T-helper 2 cell (primary cell): ENCODE measurements around the gene KRT76.

Experiments used
- DNase-seq, 5 experiments: peaks; one replicate each; pipeline versions ENCODE4 v3.0.0 to v3.0.0-alpha.2; 2012 to 2022

KRT76 gene

GRCh38 chr12:52813203-52813819, 36.2 kb upstream of the KRT76 start:
- DNase-seq, result no peak

GRCh38 chr12:52812749-52813148, 35.6 kb upstream of the KRT76 start:
- no peak for DNase-seq

- DNase-seq, result no peak
These were observed 34.9 kb upstream of the KRT76 start for GRCh38 chr12:52812073-52812400.

- no peak for DNase-seq
These were observed 34.3 kb upstream of the KRT76 start for GRCh38 chr12:52811191-52812072.

GRCh38 chr12:52810554-52810953, 33.4 kb upstream of the KRT76 start:
- DNase-seq, result no peak

GRCh38 chr12:52809166-52809565, 32.0 kb upstream of the KRT76 start:
- DNase-seq, result no peak

- DNase-seq, result no peak
These were observed 31.5 kb upstream of the KRT76 start for GRCh38 chr12:52808573-52809160.

GRCh38 chr12:52807544-52808470, 30.7 kb upstream of the KRT76 start:
- DNase-seq, result no peak

- no peak for DNase-seq
These were observed 29.8 kb upstream of the KRT76 start for GRCh38 chr12:52806821-52807543.

GRCh38 chr12:52806169-52806811, 29.1 kb upstream of the KRT76 start:
- no peak for DNase-seq

GRCh38 chr12:52805739-52806138, 28.6 kb upstream of the KRT76 start:
- DNase-seq, result no peak

GRCh38 chr12:52805000-52805399, 27.9 kb upstream of the KRT76 start:
- no peak for DNase-seq

- DNase-seq, result no peak
These were observed 25.3 kb upstream of the KRT76 start for GRCh38 chr12:52802442-52802841.

- DNase-seq, result no peak
These were observed 24.6 kb upstream of the KRT76 start for GRCh38 chr12:52801773-52802172.

GRCh38 chr12:52800259-52800917, 23.2 kb upstream of the KRT76 start:
- DNase-seq, result no peak

- no peak for DNase-seq
These were observed 22.5 kb upstream of the KRT76 start for GRCh38 chr12:52799505-52800211.

- no peak for DNase-seq
These were observed 21.7 kb upstream of the KRT76 start for GRCh38 chr12:52798671-52799504.

GRCh38 chr12:52798003-52798670, 21.0 kb upstream of the KRT76 start:
- DNase-seq, result no peak

- DNase-seq, result no peak
These were observed 20.4 kb upstream of the KRT76 start for GRCh38 chr12:52797529-52797894.
